Heart right ventricle (tissue), 16 donors: ENCODE data around the gene EPX. TPM values are rescaled to one million over a fixed set of nuclear protein-coding genes. Genes with fewer than 3 reads are reported as not detected.

Experiments used
- ATAC-seq, 8 donors: fragments of 200-7000 bp; cut with Tn5 transposase; one replicate each; pipeline ENCODE4 v1.9.1; 2020; ENCODE audit warnings: mild to moderate bottlenecking in 8 of 8, moderate library complexity in 8 of 8, moderate number of reproducible peaks in 1 of 8
- DNase-seq, 2 donors: peaks; one replicate each; pipeline ENCODE4 v3.0.0-alpha.2; 2020
- H3K27ac ChIP-seq, 10 donors: fragments of 200-600 bp; sonication (generic) in 2 of 10; one replicate each; pipeline versions ENCODE4 v1.5.0 to v1.8.0; 2020 to 2022; ENCODE audit warnings: mild to moderate bottlenecking in 3 of 10
- H3K27me3 ChIP-seq, 7 donors: fragments of 200-600 bp; one replicate each; pipeline ENCODE4 v1.8.0; 2021 to 2022; ENCODE audit warnings: mild to moderate bottlenecking in 2 of 7
- H3K36me3 ChIP-seq, 9 donors: fragments of 200-600 bp; sonication (generic) in 1 of 9; one replicate each; pipeline versions ENCODE4 v1.5.0 to v1.8.0; 2020 to 2022; ENCODE audit warnings: mild to moderate bottlenecking in 2 of 9
- H3K4me1 ChIP-seq, 9 donors: fragments of 200-600 bp; sonication (generic) in 1 of 9; one replicate each; pipeline versions ENCODE4 v1.5.0 to v1.8.0; 2020 to 2022; ENCODE audit warnings: mild to moderate bottlenecking in 4 of 9
- H3K4me3 ChIP-seq, 10 donors: fragments of 200-600 bp; sonication (generic) in 2 of 10; one replicate each; pipeline versions ENCODE4 v1.5.0 to v1.8.0; 2020 to 2022; ENCODE audit warnings: mild to moderate bottlenecking in 7 of 10, moderate library complexity in 2 of 10
- H3K9me3 ChIP-seq, 11 donors: fragments of 200-600 bp in 10 of 11; sonication (generic) in 2 of 11; one replicate each; pipeline versions ENCODE4 v1.5.0 to v1.8.0; 2013 to 2022; ENCODE audit warnings: mild to moderate bottlenecking in 2 of 11, control low read depth in 1 of 11, moderate library complexity in 1 of 11
- WGBS, 2 donors: extraction: QIAGEN DNeasy Blood & Tissue Kit; methylation state at CpG; one replicate each; pipeline ENCODE4 v1.1.7; 2013; ENCODE audit warnings: inconsistent platforms in 1 of 2; 5-methylcytosine and 5-hydroxymethylcytosine counted together
- intact Hi-C, 10 donors: fragments of 100-400 bp; cut with DNase I; formaldehyde crosslinking; loops; one replicate each; pipeline versions ENCODE4 v1.11.1 to v1.14.2; 2022
- polyA plus RNA-seq, 2 donors: library from polyadenylated mRNA; stranded (reverse); fragments of 200-250 nt; gene quantifications; one replicate each; pipeline ENCODE4 v1.2.3, GENCODE V29; 2013
- total RNA-seq, 10 donors: library from RNA; stranded (reverse); fragmentation: NEBNext Ultra II Directional in 3 of 10; extraction: Animal tissue kit (Norgen Biotek cat#: 25700) in 3 of 10; gene quantifications; one replicate each; pipeline versions ENCODE4 v1.2.1 to v1.2.4, GENCODE V29; 2021 to 2023
- TF ChIP-seq, protein P1 (sequence below), 9 donors: fragments of 200-600 bp; sonication (generic) in 2 of 9; IDR thresholded peaks; one replicate each; pipeline versions ENCODE4 v1.5.0 to v1.8.0; 2021 to 2022; ENCODE audit warnings: antibody characterized with exemption in 9 of 9, mild to moderate bottlenecking in 5 of 9, moderate library complexity in 1 of 9
- donor health status: Arrhythmogenic right ventricular cardiomyopathy.
- donor health status: ischemic (EF 13 %, LVEDD 7.1; RV severe dilation, severe dysfunction).
- donor health status: healthy with polysubstance abuse.
- donor health status: DM: no; HTN: yes; CAD: no.
- donor health status: DM: no; HTN: no; CAD: no.
- donor health status: ischemic (EF 25% LVEDD 6.9; RV normal size, moderate dysfunction).
- donor health status: ischemic (EF 25% LVEDD 5.7; RV mildly dilated, moderate dysfunction).
- donor health status: healthy.
- donor health status: DM: yes; HTN: yes; CAD: no.
- donor health status: Ischemic cardiomyopathy.
- donor health status: ischemic (EF 35%, LVEDD 5.7; RV mildly dilated, moderate dysfunction).
- donor health status: nonischemic (EF 11% LVEDD 7.7; RV severe dilation, severe dysfunction).
- donor health status: DM: yes; HTN: yes; CAD: no.
- donor health status: PGD.
- donor health status: ischemic (EF 29% LVEDD 5.4; RV normal size, mild dysfunction).
- donor health status: nonischemic (EF 23%, LVEDD 6.1; RV moderate dilation, normal function).

The EPX gene
- total and polyA plus RNA-seq, 12 donors = not detected

DNA sequence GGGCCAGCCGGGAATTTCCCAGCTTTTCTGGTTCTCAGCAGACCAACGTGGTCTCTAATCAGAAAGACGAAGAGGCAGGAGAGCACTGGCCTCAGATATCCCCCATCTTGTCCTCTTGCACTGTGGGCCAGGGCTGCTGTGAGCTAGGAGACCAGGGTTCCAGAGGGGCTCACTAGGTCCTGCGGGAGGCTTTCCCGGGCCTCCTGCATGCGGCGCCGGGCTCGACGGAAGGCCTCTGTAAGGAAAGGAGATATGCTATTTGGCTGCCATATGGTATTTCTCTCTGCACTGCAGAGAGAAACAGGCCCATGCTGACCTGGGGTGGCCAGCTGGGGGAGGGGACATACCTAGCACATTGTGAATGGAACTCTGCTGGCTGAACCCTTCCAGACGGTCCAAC lies 13.4 kb downstream of the EPX start:
- Histone ChIP-seq H3K9me3 (no peaks in the 10 kb centered on the region), H3K4me3 (no peak overlapping the region), H3K36me3 (peaks cover 0 to 62% (median 30%) of the 10 kb centered on the region in 9 donors), H3K27ac (no peak overlapping the region), H3K4me1 (no peaks in the 10 kb centered on the region), H3K27me3 (no peaks in the 10 kb centered on the region)
- ATAC-seq (no peak), DNase-seq (no peak)
- WGBS, 2 donors = 85 to 87% methylated on average over 11 of the region's 11 CpGs
- TF ChIP-seq, protein P1, sequence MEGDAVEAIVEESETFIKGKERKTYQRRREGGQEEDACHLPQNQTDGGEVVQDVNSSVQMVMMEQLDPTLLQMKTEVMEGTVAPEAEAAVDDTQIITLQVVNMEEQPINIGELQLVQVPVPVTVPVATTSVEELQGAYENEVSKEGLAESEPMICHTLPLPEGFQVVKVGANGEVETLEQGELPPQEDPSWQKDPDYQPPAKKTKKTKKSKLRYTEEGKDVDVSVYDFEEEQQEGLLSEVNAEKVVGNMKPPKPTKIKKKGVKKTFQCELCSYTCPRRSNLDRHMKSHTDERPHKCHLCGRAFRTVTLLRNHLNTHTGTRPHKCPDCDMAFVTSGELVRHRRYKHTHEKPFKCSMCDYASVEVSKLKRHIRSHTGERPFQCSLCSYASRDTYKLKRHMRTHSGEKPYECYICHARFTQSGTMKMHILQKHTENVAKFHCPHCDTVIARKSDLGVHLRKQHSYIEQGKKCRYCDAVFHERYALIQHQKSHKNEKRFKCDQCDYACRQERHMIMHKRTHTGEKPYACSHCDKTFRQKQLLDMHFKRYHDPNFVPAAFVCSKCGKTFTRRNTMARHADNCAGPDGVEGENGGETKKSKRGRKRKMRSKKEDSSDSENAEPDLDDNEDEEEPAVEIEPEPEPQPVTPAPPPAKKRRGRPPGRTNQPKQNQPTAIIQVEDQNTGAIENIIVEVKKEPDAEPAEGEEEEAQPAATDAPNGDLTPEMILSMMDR (IDR thresholded peaks at IDR 0.05) = no peak
- intact Hi-C loops = no loop called here

DNA sequence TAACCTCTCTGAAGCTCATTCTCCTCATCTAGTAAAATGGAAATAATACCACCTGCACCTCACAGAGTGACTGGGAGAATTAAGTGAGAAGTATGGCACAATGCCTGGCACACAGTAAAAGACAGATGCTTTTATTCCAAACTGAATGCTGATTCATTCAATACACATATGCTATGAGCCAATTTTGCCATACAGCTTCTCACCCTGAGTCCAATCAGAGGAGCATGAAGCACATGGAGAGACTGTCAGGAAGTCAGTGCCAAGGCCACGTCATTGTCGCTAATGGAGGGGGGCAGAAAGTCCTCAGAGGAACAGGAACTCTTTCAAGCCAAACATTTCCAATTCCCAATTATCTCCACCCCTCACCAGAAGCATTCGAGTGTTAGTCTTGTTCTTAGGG lies 14.9 kb downstream of the EPX start:
- Histone ChIP-seq H3K27me3 (no peaks in the 10 kb centered on the region), H3K4me3 (no peak overlapping the region), H3K4me1 (no peaks in the 10 kb centered on the region), H3K9me3 (no peaks in the 10 kb centered on the region), H3K36me3 (peaks cover 0 to 77% (median 36%) of the 10 kb centered on the region in 9 donors), H3K27ac (no peak overlapping the region)
- TF ChIP-seq, protein P1 (IDR thresholded peaks at IDR 0.05) = no peak
- WGBS, 2 donors = 79 to 89% methylated on average over 3 of the region's 3 CpGs
- no peak for ATAC-seq
- DNase-seq = no peak
- intact Hi-C loops = no loop called here

- Histone ChIP-seq H3K4me3 (no peak overlapping the region), H3K27ac (no peak overlapping the region), H3K36me3 (peaks cover 0 to 86% (median 42%) of the 10 kb centered on the region in 9 donors), H3K9me3 (no peaks in the 10 kb centered on the region), H3K4me1 (no peaks in the 10 kb centered on the region), H3K27me3 (no peaks in the 10 kb centered on the region)
- TF ChIP-seq, protein P1 (IDR thresholded peaks at IDR 0.05) = no peak
- WGBS, 2 donors = 91 to 96% methylated on average over 5 of the region's 5 CpGs
- DNase-seq (no peak), ATAC-seq (no peak)
- intact Hi-C loops = no loop called here
Measured at GRCh38 chr17:58208344-58208743, 15.8 kb downstream of the EPX start.

- TF ChIP-seq, protein P1 (IDR thresholded peaks at IDR 0.05) = peak in 1 of 9 donors; percentile 14
- WGBS, 2 donors = 81 to 85% methylated on average over 5 of the region's 5 CpGs
- Histone ChIP-seq H3K27me3 (no peaks in the 10 kb centered on the region), H3K9me3 (no peaks in the 10 kb centered on the region), H3K36me3 (peaks cover 0 to 99% (median 58%) of the 10 kb centered on the region in 9 donors), H3K4me3 (no peak overlapping the region), H3K27ac (no peak overlapping the region), H3K4me1 (no peaks in the 10 kb centered on the region)
- DNase-seq (no peak), ATAC-seq (no peak)
- intact Hi-C loops = loop anchor here in 1 of 10 donors (1.0 kb wide), 1 partner anchor 32 kb away; no protein-coding TSS in a partner anchor
Measured at GRCh38 chr17:58210922-58211321, 18.4 kb downstream of the EPX start.
